Nephron progenitor cell (in vitro differentiated cells): ENCODE measurements around the gene WFDC5.

Experiments
- DNase-seq: peaks from one replicate; pipeline ENCODE4 v3.0.0; 2021
- H3K27ac Mint-ChIP-seq: 2 replicates; pipeline ENCODE4 v1.8.0; 2021; ENCODE audit warnings: mild to moderate bottlenecking, moderate library complexity, mixed read lengths
- H3K27me3 Mint-ChIP-seq: 2 replicates; pipeline ENCODE4 v1.8.0; 2021; ENCODE audit warnings: mild to moderate bottlenecking, low read depth, mixed read lengths; ENCODE audit not compliant: poor library complexity
- H3K36me3 Mint-ChIP-seq: 2 replicates; pipeline ENCODE4 v1.8.0; 2021; ENCODE audit warnings: low read depth, mixed read lengths
- H3K4me1 Mint-ChIP-seq: 2 replicates; pipeline ENCODE4 v1.8.0; 2021; ENCODE audit warnings: mixed read lengths
- H3K4me3 Mint-ChIP-seq: 2 replicates; pipeline ENCODE4 v1.8.0; 2021; ENCODE audit warnings: mild to moderate bottlenecking, moderate library complexity, mixed read lengths
- H3K9me3 Mint-ChIP-seq: 2 replicates; pipeline ENCODE4 v1.8.0; 2021; ENCODE audit warnings: mild to moderate bottlenecking, moderate library complexity, mixed read lengths
- CTCF ChIP-seq: fragments of 200-600 bp; sonication (generic); IDR thresholded peaks from 2 replicates; pipeline ENCODE4 v1.5.0; 2021; ENCODE audit warnings: antibody characterized with exemption

The WFDC5 gene

GRCh38 chr20:45105317-45105716 lies 9.7 kb downstream of the WFDC5 start:
- no peak for TF ChIP-seq CTCF
- Mint-ChIP-seq H3K4me3 (no peak overlapping the region), H3K36me3 (no peaks in the 10 kb centered on the region), H3K27ac (no peak overlapping the region), H3K9me3 (no peaks in the 10 kb centered on the region), H3K4me1 (no peaks in the 10 kb centered on the region), H3K27me3 (peaks cover 72% of the 10 kb centered on the region)
- no peak for DNase-seq

GRCh38 chr20:45104786-45105185 lies 10.2 kb downstream of the WFDC5 start:
- no peaks in the 10 kb centered on the region for H3K9me3 Mint-ChIP-seq
- H3K4me3 Mint-ChIP-seq, result no peak overlapping the region
- no peaks in the 10 kb centered on the region for H3K36me3 Mint-ChIP-seq
- DNase-seq, result no peak
- no peak overlapping the region for H3K27ac Mint-ChIP-seq
- H3K4me1 Mint-ChIP-seq, result no peaks in the 10 kb centered on the region
- TF ChIP-seq CTCF, result no peak
- peaks cover 75% of the 10 kb centered on the region for H3K27me3 Mint-ChIP-seq

- Mint-ChIP-seq H3K4me1 (no peaks in the 10 kb centered on the region), H3K27ac (no peak overlapping the region), H3K27me3 (peaks cover 90% of the 10 kb centered on the region), H3K4me3 (no peak overlapping the region), H3K36me3 (no peaks in the 10 kb centered on the region), H3K9me3 (no peaks in the 10 kb centered on the region)
- no peak for DNase-seq
- TF ChIP-seq CTCF, result no peak
These were observed 11.9 kb downstream of the WFDC5 start for GRCh38 chr20:45103072-45103471.

GRCh38 chr20:45101333-45101850 lies 13.6 kb downstream of the WFDC5 start:
- Mint-ChIP-seq H3K27ac (no peak overlapping the region), H3K36me3 (no peaks in the 10 kb centered on the region), H3K9me3 (peaks cover 4% of the 10 kb centered on the region), H3K4me1 (no peaks in the 10 kb centered on the region), H3K27me3 (peaks cover 88% of the 10 kb centered on the region), H3K4me3 (peak overlapping the region; percentile 70)
- no peak for DNase-seq
- TF ChIP-seq CTCF, result no peak

GRCh38 chr20:45100563-45101245 lies 14.3 kb downstream of the WFDC5 start, which contains the start of gene KCNS1:
Gene KCNS1, minus strand, starts transcription at chr20:45101127. Its CDS starts 1,891 bp downstream, at chr20:45099236.
- Mint-ChIP-seq H3K4me3 (peak within 1 kb of the TSS; percentile 70), H3K36me3 (no peaks in the 10 kb centered on the region), H3K27me3 (peaks cover 88% of the 10 kb centered on the region), H3K27ac (no peak within 1 kb of the TSS), H3K4me1 (no peaks in the 10 kb centered on the region), H3K9me3 (peaks cover 4% of the 10 kb centered on the region)
- peak; percentile 60 for DNase-seq
- no peak for TF ChIP-seq CTCF
